Measurements from ENCODE around the gene C6orf132. TPM values are rescaled to one million over a fixed set of nuclear protein-coding genes. Genes with fewer than 3 reads are reported as not detected.
A peak's percentile ranks its signal among the peaks of the same experiment; 100 is the strongest.

Gene C6orf132
- total and polyA plus RNA-seq, 12 donors, result 0.09 to 4.7 (median 1.4) TPM

DNA sequence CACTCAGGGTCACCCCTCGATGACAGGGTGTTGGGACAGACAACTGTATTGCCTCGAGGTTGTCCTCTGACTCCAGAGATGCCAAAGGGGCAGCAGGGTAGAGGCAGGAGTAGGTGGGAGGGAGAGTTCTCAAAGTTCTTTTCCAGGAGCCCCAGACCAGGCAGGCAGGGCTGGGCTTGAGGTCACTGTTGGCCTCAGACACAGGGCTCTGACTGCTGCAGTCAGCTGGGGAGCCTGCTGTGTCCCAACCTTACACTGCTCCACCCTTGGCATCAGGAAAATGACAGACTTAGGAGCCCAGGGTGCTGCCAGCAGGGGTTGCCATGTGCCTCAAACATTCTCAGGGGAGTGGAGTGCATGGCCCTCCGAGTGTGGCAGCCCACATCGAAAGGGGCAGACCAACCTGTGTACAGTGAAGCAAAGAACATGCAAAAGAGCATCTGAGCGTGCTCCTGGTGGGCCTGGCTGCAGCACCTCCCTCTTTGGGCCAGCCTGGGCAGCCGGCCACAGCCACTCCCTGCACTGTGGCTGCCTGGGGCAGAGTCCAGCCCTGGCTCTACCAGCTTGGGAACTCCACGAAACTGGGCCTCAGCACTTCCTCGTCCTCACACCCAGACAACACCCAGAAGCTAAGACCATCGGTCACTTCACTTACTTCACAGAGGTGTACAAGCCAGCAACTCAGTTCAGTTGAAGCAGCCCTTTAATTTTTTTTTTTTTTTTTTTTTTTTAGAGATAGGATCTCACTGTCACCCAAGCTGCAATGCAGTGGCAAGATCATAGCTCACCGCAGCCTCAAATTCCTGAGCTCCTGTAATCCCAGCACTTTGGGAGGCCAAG is 24.0 kb downstream of the C6orf132 start:
- 54 to 65% (median 58%) methylated on average over 9 to 10 of the region's 10 CpGs for WGBS, 4 donors
- intact Hi-C loops (cut with DNase I), result no loop called here
- TF ChIP-seq POLR2A (IDR thresholded peaks at IDR 0.05) (no peak), CTCF (IDR thresholded peaks at IDR 0.05) (no peak)
- peaks cover 0 to 5% of the 10 kb centered on the region in 2 donors for H3K4me1 ChIP-seq (replicated peaks in 1 of 2)
- H3K27ac ChIP-seq, result peak overlapping the region in 2 of 5 donors; percentile 29 to 54
- no peak overlapping the region for H3K4me3 ChIP-seq
- H3K27me3 ChIP-seq, result no peaks in the 10 kb centered on the region
- no peaks in the 10 kb centered on the region for H3K36me3 ChIP-seq (replicated peaks in 1 of 2)
- H3K9me3 ChIP-seq (replicated peaks in 1 of 3), result no peaks in the 10 kb centered on the region
- peak in 5 of 7 donors; percentile 45 to 76 (median 62) for DNase-seq

- no peak overlapping the region for H3K4me3 ChIP-seq
- peaks cover 0 to 5% of the 10 kb centered on the region in 2 donors for H3K4me1 ChIP-seq (replicated peaks in 1 of 2)
- DNase-seq, result no peak
- H3K27me3 ChIP-seq, result no peaks in the 10 kb centered on the region
- no peaks in the 10 kb centered on the region for H3K9me3 ChIP-seq (replicated peaks in 1 of 3)
- no peaks in the 10 kb centered on the region for H3K36me3 ChIP-seq (replicated peaks in 1 of 2)
- H3K27ac ChIP-seq, result peak overlapping the region in 2 of 5 donors; percentile 29 to 54
- intact Hi-C loops (cut with DNase I), result no loop called here
- 59 to 79% (median 67%) methylated on average over 3 of the region's 3 CpGs for WGBS, 4 donors
- TF ChIP-seq CTCF (IDR thresholded peaks at IDR 0.05) (no peak), POLR2A (IDR thresholded peaks at IDR 0.05) (no peak)
Measured at GRCh38 chr6:42117843-42118161, 24.6 kb downstream of the C6orf132 start.

DNA sequence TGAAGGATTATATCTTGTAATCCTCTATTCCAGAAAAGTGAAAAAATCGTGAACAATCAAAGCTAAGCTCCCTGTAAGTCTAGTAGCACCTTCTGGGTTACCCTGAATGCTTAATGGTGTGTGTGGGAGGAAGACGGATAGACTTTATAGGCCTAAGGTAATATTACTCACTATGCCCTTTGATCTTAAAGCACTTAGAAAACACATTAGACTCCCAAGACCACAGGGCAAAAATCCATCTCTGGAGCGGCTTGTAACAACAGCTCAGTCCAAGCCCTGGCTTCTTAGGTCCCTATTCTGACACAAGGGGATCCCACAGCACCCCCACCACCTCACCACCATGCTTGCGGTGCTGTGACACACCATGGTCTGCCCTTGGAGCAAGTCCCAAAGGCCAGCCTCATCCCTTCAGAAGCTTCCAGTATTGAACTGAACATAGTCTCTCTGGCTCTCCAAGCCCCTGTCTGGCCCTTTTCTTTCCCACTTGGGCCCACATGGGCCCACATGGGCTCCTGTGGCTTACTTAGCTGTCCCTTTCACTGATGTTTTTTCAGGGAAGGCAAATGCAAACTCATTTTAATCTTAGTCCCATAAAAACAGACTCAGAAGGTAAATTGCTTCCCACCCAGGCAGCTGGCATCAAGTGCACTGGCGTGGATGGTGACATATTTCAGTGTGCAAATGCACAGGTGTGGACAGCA is 28.3 kb downstream of the C6orf132 start:
- no peak for DNase-seq
- TF ChIP-seq CTCF (IDR thresholded peaks at IDR 0.05), result no peak
- TF ChIP-seq POLR2A (IDR thresholded peaks at IDR 0.05), result no peak
- Histone ChIP-seq H3K27ac (no peak overlapping the region), H3K36me3 (replicated peaks in 1 of 2) (no peaks in the 10 kb centered on the region), H3K4me3 (no peak overlapping the region), H3K27me3 (no peaks in the 10 kb centered on the region), H3K9me3 (replicated peaks in 1 of 3) (no peaks in the 10 kb centered on the region), H3K4me1 (replicated peaks in 1 of 2) (peaks cover 0 to 5% of the 10 kb centered on the region in 2 donors)
- intact Hi-C loops (cut with DNase I), result no loop called here
- WGBS, 4 donors, result 76 to 82% (median 80%) methylated on average over 5 of the region's 5 CpGs

- intact Hi-C loops (cut with DNase I), result no loop called here
- no peak overlapping the region for H3K27ac ChIP-seq
- no peak for DNase-seq
- H3K4me1 ChIP-seq (replicated peaks in 1 of 2), result no peaks in the 10 kb centered on the region
- no peaks in the 10 kb centered on the region for H3K9me3 ChIP-seq (replicated peaks in 1 of 3)
- no peaks in the 10 kb centered on the region for H3K27me3 ChIP-seq
- 85 to 100% (median 100%) methylated on average over 1 of the region's 1 CpG for WGBS, 4 donors
- no peak for TF ChIP-seq POLR2A (IDR thresholded peaks at IDR 0.05)
- H3K36me3 ChIP-seq (replicated peaks in 1 of 2), result no peaks in the 10 kb centered on the region
- no peak overlapping the region for H3K4me3 ChIP-seq
Measured at GRCh38 chr6:42112351-42112750, 30.1 kb downstream of the C6orf132 start.

Measured in adrenal gland (tissue), 12 donors.